Measurements from ENCODE around the gene PEAK3. TPM values are rescaled to one million over a fixed set of nuclear protein-coding genes. Genes with fewer than 3 reads are reported as not detected.

PEAK3 gene
- total and polyA plus RNA-seq, 7 donors: 0.01 to 0.20 (median 0.13) TPM; not detected in 1

DNA sequence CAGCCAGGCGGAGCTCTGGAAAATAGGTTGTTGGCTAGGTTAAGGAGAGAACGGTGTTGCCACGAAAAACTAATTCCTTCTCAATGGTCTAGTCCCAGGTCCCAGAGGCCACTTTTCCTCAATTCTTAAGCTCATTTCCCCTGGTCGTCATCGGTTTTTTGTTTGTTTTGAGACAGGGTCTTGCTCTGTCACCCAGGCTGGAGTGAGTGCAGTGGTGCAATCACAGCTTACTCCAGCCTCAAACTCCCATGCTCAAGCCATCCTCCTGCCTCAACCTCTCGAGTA lies 44.2 kb downstream of the PEAK3 start:
- WGBS, 3 donors: 55 to 58% (median 56%) methylated on average over 6 of the region's 6 CpGs
- Histone ChIP-seq H3K4me1 (peaks cover 59% of the 10 kb centered on the region), H3K27me3 (ENCODE audit: insufficient read depth in 3 of 3, low read length in 2 of 3) (no peaks in the 10 kb centered on the region), H3K36me3 (ENCODE audit: insufficient read depth in 1 of 2, low read depth in 1 of 2) (peaks cover 0 to 12% of the 10 kb centered on the region in 2 donors), H3K9me3 (no peaks in the 10 kb centered on the region), H3K4me3 (peak overlapping the region; percentile 97), H3K27ac (peak overlapping the region; percentile 91)
- intact Hi-C loops (cut with DNase I): loop anchor here (2.0 to 10.0 kb wide), 6 partner anchors 35 to 154 kb away; partner anchors contain the start of genes AP3D1 (in 1 of the 2), LSM7 (in 1 of the 2) and SPPL2B (in 1 of the 2)
- TF ChIP-seq, protein P1, sequence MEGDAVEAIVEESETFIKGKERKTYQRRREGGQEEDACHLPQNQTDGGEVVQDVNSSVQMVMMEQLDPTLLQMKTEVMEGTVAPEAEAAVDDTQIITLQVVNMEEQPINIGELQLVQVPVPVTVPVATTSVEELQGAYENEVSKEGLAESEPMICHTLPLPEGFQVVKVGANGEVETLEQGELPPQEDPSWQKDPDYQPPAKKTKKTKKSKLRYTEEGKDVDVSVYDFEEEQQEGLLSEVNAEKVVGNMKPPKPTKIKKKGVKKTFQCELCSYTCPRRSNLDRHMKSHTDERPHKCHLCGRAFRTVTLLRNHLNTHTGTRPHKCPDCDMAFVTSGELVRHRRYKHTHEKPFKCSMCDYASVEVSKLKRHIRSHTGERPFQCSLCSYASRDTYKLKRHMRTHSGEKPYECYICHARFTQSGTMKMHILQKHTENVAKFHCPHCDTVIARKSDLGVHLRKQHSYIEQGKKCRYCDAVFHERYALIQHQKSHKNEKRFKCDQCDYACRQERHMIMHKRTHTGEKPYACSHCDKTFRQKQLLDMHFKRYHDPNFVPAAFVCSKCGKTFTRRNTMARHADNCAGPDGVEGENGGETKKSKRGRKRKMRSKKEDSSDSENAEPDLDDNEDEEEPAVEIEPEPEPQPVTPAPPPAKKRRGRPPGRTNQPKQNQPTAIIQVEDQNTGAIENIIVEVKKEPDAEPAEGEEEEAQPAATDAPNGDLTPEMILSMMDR (IDR thresholded peaks at IDR 0.05): no peak
- DNase-seq (no peak), ATAC-seq (no peak)

DNA sequence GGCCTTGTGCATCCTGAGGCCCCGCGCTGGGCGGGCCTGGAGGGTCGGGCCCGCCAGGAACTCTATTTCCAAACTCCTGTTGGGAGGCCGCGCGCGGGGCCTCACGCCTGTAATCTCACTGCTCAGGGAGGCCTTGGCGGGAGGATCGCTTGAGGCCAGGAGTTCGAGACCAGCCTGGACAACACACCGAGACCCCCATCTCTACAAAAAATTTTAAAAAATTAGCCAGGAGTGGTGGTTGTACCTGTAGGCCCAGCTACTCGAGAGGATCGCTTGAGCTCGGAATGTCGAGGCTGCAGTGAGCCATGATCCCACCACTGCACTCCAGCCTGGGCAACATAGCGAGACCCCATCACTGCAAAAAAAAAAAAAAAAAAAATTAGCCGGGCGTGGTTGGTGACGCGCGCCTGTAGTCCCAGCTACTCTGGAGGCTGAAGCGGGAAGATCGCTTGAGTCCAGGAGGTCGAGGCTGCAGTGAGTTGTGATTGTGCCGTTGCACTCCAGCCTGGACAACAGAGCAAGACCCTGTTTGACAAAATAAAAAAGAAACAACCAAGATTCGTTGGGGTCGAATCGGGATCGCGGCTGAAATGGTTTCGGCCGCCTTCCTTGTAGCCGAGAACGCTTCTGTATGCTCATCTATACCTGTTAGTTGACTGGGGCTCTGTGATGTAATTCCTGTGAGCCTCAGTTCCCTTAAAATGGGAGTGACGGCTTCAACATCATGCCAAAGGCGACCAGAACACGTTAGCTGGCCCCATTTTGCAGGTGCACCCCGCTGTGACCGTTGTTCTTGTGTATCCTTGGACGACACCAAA lies 44.7 kb downstream of the PEAK3 start:
- peaks cover 0 to 18% of the 10 kb centered on the region in 2 donors for H3K36me3 ChIP-seq (ENCODE audit: insufficient read depth in 1 of 2, low read depth in 1 of 2)
- intact Hi-C loops (cut with DNase I): loop anchor here (2.0 to 10.0 kb wide), 6 partner anchors 36 to 155 kb away; partner anchors contain the start of genes AP3D1 (in 1 of the 2), LSM7 (in 1 of the 2) and SPPL2B (in 1 of the 2)
- peak overlapping the region; percentile 91 for H3K27ac ChIP-seq
- DNase-seq: no peak
- H3K9me3 ChIP-seq: no peaks in the 10 kb centered on the region
- peak overlapping the region; percentile 97 for H3K4me3 ChIP-seq
- H3K4me1 ChIP-seq: peaks cover 55% of the 10 kb centered on the region
- H3K27me3 ChIP-seq (ENCODE audit: insufficient read depth in 3 of 3, low read length in 2 of 3): no peaks in the 10 kb centered on the region
- WGBS, 3 donors: 33 to 38% (median 34%) methylated on average over 37 to 43 of the region's 43 CpGs
- TF ChIP-seq, protein P1 (IDR thresholded peaks at IDR 0.05): no peak
- ATAC-seq: no peak

DNA sequence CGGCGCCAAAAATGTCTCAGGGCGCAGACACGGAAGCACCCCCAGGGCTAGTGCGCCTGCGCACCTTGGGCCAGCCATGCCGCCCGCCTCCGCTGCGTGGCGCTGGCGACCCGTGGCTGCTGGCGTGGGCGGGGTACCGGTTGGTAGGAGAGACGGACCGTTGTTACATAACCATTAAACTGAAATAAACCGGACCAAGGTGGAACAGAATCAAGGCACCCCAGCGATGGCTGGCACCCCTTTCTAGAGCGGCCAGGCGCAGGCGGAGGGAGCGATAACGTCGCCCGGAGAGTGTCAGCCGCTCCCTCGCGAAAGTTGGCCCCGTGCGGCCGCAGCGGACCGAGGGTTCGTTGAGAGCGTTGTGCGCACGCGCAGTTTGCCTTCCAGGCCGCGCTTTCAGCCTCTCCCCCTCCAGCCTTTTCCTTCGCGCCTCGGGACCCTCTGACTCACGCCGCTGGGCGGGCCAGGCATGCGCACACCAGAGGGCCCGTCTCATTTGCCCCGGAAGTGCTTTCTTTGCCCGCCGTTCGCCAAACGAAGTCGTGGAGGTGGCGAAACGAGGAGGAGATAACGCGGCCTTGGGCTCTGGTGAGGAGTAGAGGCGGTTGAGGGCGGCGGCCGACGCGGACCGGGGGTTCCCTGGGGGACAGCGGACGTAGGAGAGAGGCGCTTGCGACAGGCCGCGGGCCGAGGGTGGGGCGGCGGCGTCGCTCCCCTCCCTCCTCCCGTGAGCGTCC lies 45.5 kb downstream of the PEAK3 start, which contains the start of the genes PLEKHJ1 and SF3A2:
PLEKHJ1 (minus strand) TSS at position 16 of the 737 bp plus-strand sequence. CDS start 81 bp downstream, outside the sequence.
SF3A2 (plus strand) TSS at position 511 of the 737 bp plus-strand sequence. CDS start 6,595 bp downstream, outside the sequence.
- DNase-seq: peak; percentile 97 to 99
- TF ChIP-seq, protein P1 (IDR thresholded peaks at IDR 0.05): peak; percentile 93
- Histone ChIP-seq H3K9me3 (no peaks in the 10 kb centered on the region), H3K36me3 (ENCODE audit: insufficient read depth in 1 of 2, low read depth in 1 of 2) (peaks cover 0 to 23% of the 10 kb centered on the region in 2 donors), H3K27ac (peak within 1 kb of the TSS; percentile 91), H3K4me3 (peak within 1 kb of the TSS; percentile 97), H3K4me1 (peaks cover 49% of the 10 kb centered on the region), H3K27me3 (ENCODE audit: insufficient read depth in 3 of 3, low read length in 2 of 3) (no peaks in the 10 kb centered on the region)
- ATAC-seq: peak; percentile 88 to 90 (median 88)
- intact Hi-C loops (cut with DNase I): loop anchor here (2.0 to 10.0 kb wide), 6 partner anchors 36 to 156 kb away; partner anchors contain the start of genes AP3D1 (in 1 of the 2), LSM7 (in 1 of the 2) and SPPL2B (in 1 of the 2)
- 0% methylated on average over 61 to 80 of the region's 80 CpGs for WGBS, 3 donors

DNA sequence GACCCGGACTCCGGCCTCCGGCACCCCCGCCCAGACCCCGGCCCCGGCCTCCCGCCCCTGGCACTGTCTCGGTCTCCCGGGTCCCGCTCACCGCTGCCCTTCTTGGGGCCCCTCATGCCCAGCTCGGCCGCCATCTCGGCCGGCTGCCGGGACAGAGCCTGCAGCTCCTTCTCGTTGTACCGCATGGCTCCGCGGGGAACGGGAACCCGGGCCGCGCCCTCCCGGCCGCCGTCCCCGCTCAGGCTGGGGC lies 46.0 kb downstream of the PEAK3 start:
- Histone ChIP-seq H3K4me1 (peaks cover 49% of the 10 kb centered on the region), H3K27me3 (ENCODE audit: insufficient read depth in 3 of 3, low read length in 2 of 3) (no peaks in the 10 kb centered on the region), H3K27ac (peak overlapping the region; percentile 91), H3K36me3 (ENCODE audit: insufficient read depth in 1 of 2, low read depth in 1 of 2) (peaks cover 0 to 23% of the 10 kb centered on the region in 2 donors), H3K4me3 (peak overlapping the region; percentile 97), H3K9me3 (no peaks in the 10 kb centered on the region)
- 0 to 1% (median 0%) methylated on average over 17 to 28 of the region's 28 CpGs for WGBS, 3 donors
- TF ChIP-seq, protein P1 (IDR thresholded peaks at IDR 0.05): no peak
- intact Hi-C loops (cut with DNase I): loop anchor here (2.0 to 10.0 kb wide), 6 partner anchors 37 to 156 kb away; partner anchors contain the start of genes AP3D1 (in 1 of the 2), LSM7 (in 1 of the 2) and SPPL2B (in 1 of the 2)
- no peak for ATAC-seq
- no peak for DNase-seq
